GM12878 (cell line): Measurements from ENCODE around the gene BDH1. TPM values are rescaled to one million over a fixed set of nuclear protein-coding genes. Genes with fewer than 3 reads are reported as not detected.

Source experiments
- ATAC-seq: fragments of 200-7000 bp; cut with Tn5 transposase; 3 replicates; pipeline ENCODE4 v1.9.1; 2020; ENCODE audit warnings: mild to moderate bottlenecking, moderate library complexity
- BruUV-seq: library from RNA; stranded (reverse); fragments of 400-500 nt; replicated peaks from 2 replicates; lab custom pipeline; 2021; lab: Mats Ljungman, UMichigan
- CTCF ChIA-PET: fragments of 300-600 bp; sonication (Branson Sonifier 250); formaldehyde crosslinking; extraction: SDS; loops from one replicate; lab custom pipeline; 2021; ENCODE audit warnings: inconsistent platforms; lab: Yijun Ruan, JAX
- POLR2A ChIA-PET: fragments of 350-600 bp; formaldehyde crosslinking; extraction: SDS; loops from one replicate; lab custom pipeline; 2021; ENCODE audit warnings: inconsistent platforms; lab: Charles Lee
- RAD21 ChIA-PET: fragments of 300-600 bp; sonication (Branson Sonifier 250); formaldehyde crosslinking; loops from one replicate; lab custom pipeline; 2023; ENCODE audit warnings: antibody characterized with exemption; ENCODE audit not compliant: unreplicated experiment; lab: Charles Lee
- SMC1A ChIA-PET: fragments of 300-600 bp; sonication (Branson Sonifier 250); formaldehyde crosslinking; loops from one replicate; lab custom pipeline; 2023; ENCODE audit not compliant: unreplicated experiment, uncharacterized antibody; lab: Charles Lee
- DNase-seq: peaks from one replicate; pipeline ENCODE4 v3.0.0-alpha.2; 2011; ENCODE audit warnings: low read depth, low spot score
- FAIRE-seq: peaks from 3 replicates; lab custom pipeline; 2011; peaks lifted over from hg19 to GRCh38; lab: Jason Lieb, UNC
- H2AFZ ChIP-seq: 2 replicates; pipeline ENCODE4 v1.6.0; 2011; ENCODE audit warnings: low read depth, low read length, control low read depth; ENCODE audit not compliant: control insufficient read depth
- H3K27ac ChIP-seq: 2 replicates; pipeline ENCODE4 v1.5.1; 2011; ENCODE audit warnings: control low read depth; ENCODE audit not compliant: control insufficient read depth, insufficient read depth
- H3K27me3 ChIP-seq, 2 experiments: replicated peaks in 1 of 2; 2 replicates each; pipeline versions ENCODE4 v1.6.0 to v1.6.1; 2011; ENCODE audit warnings: low read length in 1 of 2; ENCODE audit not compliant: control insufficient read depth in 2 of 2, insufficient read depth in 2 of 2
- H3K36me3 ChIP-seq, 2 experiments: 2 replicates each; pipeline ENCODE4 v1.5.1; 2011; ENCODE audit warnings: low read length in 1 of 2; ENCODE audit not compliant: control insufficient read depth in 2 of 2, insufficient read depth in 2 of 2
- H3K4me1 ChIP-seq: 2 replicates; pipeline ENCODE4 v1.6.1; 2011; ENCODE audit warnings: mild to moderate bottlenecking, low read length, moderate library complexity, mixed read lengths; ENCODE audit not compliant: control insufficient read depth, insufficient read depth
- H3K4me2 ChIP-seq: 2 replicates; pipeline ENCODE4 v1.6.0; 2011; ENCODE audit warnings: control low read depth; ENCODE audit not compliant: control insufficient read depth, insufficient read depth
- H3K4me3 ChIP-seq: fragments of 200-600 bp; sonication (generic); 2 replicates; pipeline ENCODE4 v1.5.1; 2016
- H3K79me2 ChIP-seq: 2 replicates; pipeline ENCODE4 v1.6.0; 2011; ENCODE audit warnings: low read length; ENCODE audit not compliant: control insufficient read depth, insufficient read depth
- H3K9ac ChIP-seq: 2 replicates; pipeline ENCODE4 v1.8.0; 2011; ENCODE audit warnings: low read length, control low read depth, mixed read lengths; ENCODE audit not compliant: control insufficient read depth, insufficient read depth
- H3K9me3 ChIP-seq: replicated peaks from 3 replicates; pipeline ENCODE4 v1.5.1; 2011; ENCODE audit warnings: mild to moderate bottlenecking, low read length; ENCODE audit not compliant: control insufficient read depth, insufficient read depth
- H4K20me1 ChIP-seq: 2 replicates; pipeline ENCODE4 v1.6.0; 2011; ENCODE audit not compliant: control insufficient read depth, insufficient read depth
- EZH2 ChIP-seq: IDR thresholded peaks from 2 replicates; pipeline ENCODE4 v1.6.1; 2012; ENCODE audit warnings: low read depth, mild to moderate bottlenecking, control low read depth, inconsistent platforms, low read length, borderline replicate concordance; ENCODE audit not compliant: control insufficient read depth
- LARP7 ChIP-seq: fragments of 450-650 bp; IDR thresholded peaks from 2 replicates; pipeline ENCODE4 v1.6.1; 2017; ENCODE audit warnings: mild to moderate bottlenecking
- SRF ChIP-seq, 2 experiments: IDR thresholded peaks; 2 replicates each; pipeline ENCODE4 v1.6.1; 2011; ENCODE audit warnings: low read depth in 2 of 2, low read length in 2 of 2, mild to moderate bottlenecking in 1 of 2, moderate library complexity in 1 of 2
- WGBS: methylation state at CpG from one replicate; pipeline ENCODE4 v1.1.6; 2016; ENCODE audit warnings: low lambda C conversion rate; ENCODE audit not compliant: insufficient replicate concordance, insufficient coverage; ENCODE audit errors: missing lambda C conversion rate; 5-methylcytosine and 5-hydroxymethylcytosine counted together
- in situ Hi-C: fragments of 300-500 bp; cut with MboI; formaldehyde crosslinking; loops from 9 replicates; pipeline ENCODE4 v1.14.3; 2018; ENCODE audit warnings: mixed read lengths
- intact Hi-C: fragments of 100-400 bp; cut with micrococcal nuclease; formaldehyde crosslinking; loops from one replicate; pipeline ENCODE4 v1.14.2; 2022; ENCODE audit not compliant: unreplicated experiment
- polyA plus RNA-seq, 11 experiments: library from polyadenylated mRNA; depleted of rRNA in 4 of 11; unstranded in 6 of 11; stranded (reverse) in 5 of 11; fragments of >200 nt; fragmentation: Nextera tagmentation in 4 of 11; fragmentation: Illumina TruSeq in 1 of 11; extraction: Ambion mirVana in 4 of 11; extraction: Trizol in 1 of 11; gene quantifications; 1 replicate in 1 of 11; 2 replicates in 10 of 11; pipeline versions ENCODE4 v1.2.1 to v1.2.3, GENCODE V29; 2011 to 2016; ENCODE audit warnings: inconsistent platforms in 2 of 11, missing spikeins in 2 of 11, low read depth in 1 of 11
- total RNA-seq, 4 experiments: library from RNA; depleted of rRNA in 3 of 4; stranded (reverse); fragments of >200 nt in 3 of 4; fragmentation: Illumina TruSeq in 1 of 4; extraction: Trizol in 1 of 4; gene quantifications; 2 replicates each; pipeline versions ENCODE4 v1.2.1 to v1.2.3, GENCODE V29; 2013 to 2021
- TF ChIP-seq, protein P1 (sequence below): fragments of 450-650 bp; IDR thresholded peaks from 2 replicates; pipeline ENCODE4 v1.6.1; 2014; ENCODE audit warnings: mild to moderate bottlenecking
- TF ChIP-seq, protein P2 (sequence below): fragments of 450-650 bp; IDR thresholded peaks from 2 replicates; pipeline ENCODE4 v1.6.1; 2016; ENCODE audit warnings: mild to moderate bottlenecking, moderate library complexity, borderline replicate concordance

Gene BDH1
- total and polyA plus RNA-seq, 10 of the 15 experiments (the other 5 are each of a cell fraction or from before 2014, with no cell fraction given): 11.3 to 84.5 (median 60.3) TPM

GRCh38 chr3:197505796-197506548 lies 49.8 kb downstream of the BDH1 start:
- Histone ChIP-seq H3K4me3 (no peak overlapping the region), H3K27me3 (no peaks in the 10 kb centered on the region), H3K4me2 (no peak overlapping the region)
- DNase-seq: no peak
- in situ Hi-C loops: loop anchor here (25.0 kb wide), 1 partner anchor 519 kb away; no protein-coding TSS in a partner anchor
- ChIA-PET RAD21 (interaction anchor here (0.9 to 1.5 kb wide), 2 partner anchors 11 to 249 kb away, joined by 3 read pairs; no protein-coding TSS in a partner anchor), CTCF (interaction anchor here (1.2 to 4.0 kb wide), 2 partner anchors 249 to 280 kb away, joined by 3 to 30 read pairs; no protein-coding TSS in a partner anchor), POLR2A (interaction anchor here (0.6 to 1.0 kb wide), 2 partner anchors 53 to 194 kb away, joined by 3 to 4 read pairs; no protein-coding TSS in a partner anchor)
- TF ChIP-seq, protein P1, sequence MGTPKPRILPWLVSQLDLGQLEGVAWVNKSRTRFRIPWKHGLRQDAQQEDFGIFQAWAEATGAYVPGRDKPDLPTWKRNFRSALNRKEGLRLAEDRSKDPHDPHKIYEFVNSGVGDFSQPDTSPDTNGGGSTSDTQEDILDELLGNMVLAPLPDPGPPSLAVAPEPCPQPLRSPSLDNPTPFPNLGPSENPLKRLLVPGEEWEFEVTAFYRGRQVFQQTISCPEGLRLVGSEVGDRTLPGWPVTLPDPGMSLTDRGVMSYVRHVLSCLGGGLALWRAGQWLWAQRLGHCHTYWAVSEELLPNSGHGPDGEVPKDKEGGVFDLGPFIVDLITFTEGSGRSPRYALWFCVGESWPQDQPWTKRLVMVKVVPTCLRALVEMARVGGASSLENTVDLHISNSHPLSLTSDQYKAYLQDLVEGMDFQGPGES: no peak
- no peak for TF ChIP-seq SRF (IDR thresholded peaks at IDR 0.05; ENCODE audit: low read depth in 2 of 2, low read length in 2 of 2)
- TF ChIP-seq, protein P2, sequence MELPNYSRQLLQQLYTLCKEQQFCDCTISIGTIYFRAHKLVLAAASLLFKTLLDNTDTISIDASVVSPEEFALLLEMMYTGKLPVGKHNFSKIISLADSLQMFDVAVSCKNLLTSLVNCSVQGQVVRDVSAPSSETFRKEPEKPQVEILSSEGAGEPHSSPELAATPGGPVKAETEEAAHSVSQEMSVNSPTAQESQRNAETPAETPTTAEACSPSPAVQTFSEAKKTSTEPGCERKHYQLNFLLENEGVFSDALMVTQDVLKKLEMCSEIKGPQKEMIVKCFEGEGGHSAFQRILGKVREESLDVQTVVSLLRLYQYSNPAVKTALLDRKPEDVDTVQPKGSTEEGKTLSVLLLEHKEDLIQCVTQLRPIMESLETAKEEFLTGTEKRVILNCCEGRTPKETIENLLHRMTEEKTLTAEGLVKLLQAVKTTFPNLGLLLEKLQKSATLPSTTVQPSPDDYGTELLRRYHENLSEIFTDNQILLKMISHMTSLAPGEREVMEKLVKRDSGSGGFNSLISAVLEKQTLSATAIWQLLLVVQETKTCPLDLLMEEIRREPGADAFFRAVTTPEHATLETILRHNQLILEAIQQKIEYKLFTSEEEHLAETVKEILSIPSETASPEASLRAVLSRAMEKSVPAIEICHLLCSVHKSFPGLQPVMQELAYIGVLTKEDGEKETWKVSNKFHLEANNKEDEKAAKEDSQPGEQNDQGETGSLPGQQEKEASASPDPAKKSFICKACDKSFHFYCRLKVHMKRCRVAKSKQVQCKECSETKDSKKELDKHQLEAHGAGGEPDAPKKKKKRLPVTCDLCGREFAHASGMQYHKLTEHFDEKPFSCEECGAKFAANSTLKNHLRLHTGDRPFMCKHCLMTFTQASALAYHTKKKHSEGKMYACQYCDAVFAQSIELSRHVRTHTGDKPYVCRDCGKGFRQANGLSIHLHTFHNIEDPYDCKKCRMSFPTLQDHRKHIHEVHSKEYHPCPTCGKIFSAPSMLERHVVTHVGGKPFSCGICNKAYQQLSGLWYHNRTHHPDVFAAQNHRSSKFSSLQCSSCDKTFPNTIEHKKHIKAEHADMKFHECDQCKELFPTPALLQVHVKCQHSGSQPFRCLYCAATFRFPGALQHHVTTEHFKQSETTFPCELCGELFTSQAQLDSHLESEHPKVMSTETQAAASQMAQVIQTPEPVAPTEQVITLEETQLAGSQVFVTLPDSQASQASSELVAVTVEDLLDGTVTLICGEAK: no peak
- no peak for TF ChIP-seq EZH2
- TF ChIP-seq LARP7: no peak
- TF ChIP-seq, all 136 proteins: peak for 0
- no peak overlapping the region for H3K27ac ChIP-seq
- H3K36me3 ChIP-seq: no peaks in the 10 kb centered on the region
- no peak overlapping the region for H2AFZ ChIP-seq
- H3K9ac ChIP-seq: no peak overlapping the region
- peaks cover 3% of the 10 kb centered on the region; the same call in 2 of the 3 replicates for H3K9me3 ChIP-seq
- FAIRE-seq: no peak
- no peaks in the 10 kb centered on the region for H3K79me2 ChIP-seq
- H4K20me1 ChIP-seq: no peaks in the 10 kb centered on the region; the same call in 1 of the 2 replicates
- SMC1A ChIA-PET: interaction anchor here (3.1 kb wide), 1 partner anchor 249 kb away, joined by 14 read pairs; no protein-coding TSS in a partner anchor
- 64% methylated on average over 22 of the region's 24 CpGs for WGBS
- peaks cover 15% of the 10 kb centered on the region for H3K4me1 ChIP-seq
- no TSS peak for BruUV-seq
- ATAC-seq: no peak
- intact Hi-C loops: no loop called here
